Ovary (tissue), 9 donors: ENCODE data around the gene CDH22. TPM values are rescaled to one million over a fixed set of nuclear protein-coding genes. Genes with fewer than 3 reads are reported as not detected.

Experiments
- DNase-seq, 5 donors: peaks; one replicate each; pipeline ENCODE4 v3.0.0-alpha.2; 2019 to 2020
- H3K27ac ChIP-seq, 2 donors: fragments of 200-600 bp; one replicate each; pipeline versions ENCODE4 v1.5.1 to v1.8.0; 2019 to 2022
- H3K27me3 ChIP-seq: fragments of 200-600 bp; one replicate; pipeline ENCODE4 v1.8.0; 2022
- H3K36me3 ChIP-seq: fragments of 200-600 bp; sonication (generic); one replicate; pipeline ENCODE4 v1.5.1; 2019
- H3K4me1 ChIP-seq: one replicate; pipeline ENCODE4 v1.8.1; 2013; ENCODE audit warnings: mild to moderate bottlenecking, moderate library complexity; ENCODE audit not compliant: insufficient read depth
- H3K4me3 ChIP-seq: fragments of 200-600 bp; sonication (generic); one replicate; pipeline ENCODE4 v1.5.1; 2017
- H3K9me3 ChIP-seq, 2 donors: fragments of 200-600 bp in 1 of 2; sonication (generic) in 1 of 2; one replicate each; pipeline versions ENCODE4 v1.5.1 to v1.8.1; 2013 to 2019; ENCODE audit warnings: mild to moderate bottlenecking in 1 of 2, moderate library complexity in 1 of 2
- EP300 ChIP-seq: sonication (generic); formaldehyde crosslinking; IDR thresholded peaks from one replicate; pipeline ENCODE4 v1.6.1; 2017; ENCODE audit warnings: antibody characterized with exemption
- POLR2A ChIP-seq: fragments of 450-650 bp; IDR thresholded peaks from one replicate; pipeline ENCODE4 v1.6.1; 2017; ENCODE audit warnings: antibody characterized with exemption, mild to moderate bottlenecking, moderate library complexity
- WGBS, 3 donors: extraction: QIAGEN DNeasy Blood & Tissue Kit in 1 of 3; methylation state at CpG; one replicate each; pipeline versions ENCODE4 v1.1.5 to v1.1.7; 2013 to 2017; 5-methylcytosine and 5-hydroxymethylcytosine counted together
- intact Hi-C, 4 donors: fragments of 100-400 bp; cut with DNase I; formaldehyde crosslinking; loops; one replicate each; pipeline versions ENCODE4 v1.11.0 to v1.15.1; 2022 to 2023
- polyA plus RNA-seq, 2 donors: library from polyadenylated mRNA; stranded (reverse); fragments of 200-250 nt in 1 of 2; fragments of 350-450 nt in 1 of 2; fragmentation: Illumina TruSeq in 1 of 2; extraction: RNeasy Lipid Tissue Mini Kit (QIAGEN cat#74804) in 1 of 2; gene quantifications; one replicate each; pipeline ENCODE4 v1.2.3, GENCODE V29; 2013 to 2014
- total RNA-seq, 7 donors: library from RNA; depleted of rRNA in 2 of 7; stranded (reverse); fragments of >200 nt in 2 of 7; fragmentation: NEBNext Ultra II Directional in 3 of 7; extraction: Animal tissue kit (Norgen Biotek cat#: 25700) in 3 of 7; gene quantifications; one replicate each; pipeline versions ENCODE4 v1.1.0 to v1.2.4, GENCODE V29; 2016 to 2023
- TF ChIP-seq, protein P1 (sequence below), 3 donors: fragments of 450-650 bp in 2 of 3; fragments of 200-600 bp in 1 of 3; IDR thresholded peaks; one replicate each; pipeline versions ENCODE4 v1.5.1 to v1.8.0; 2016 to 2022; ENCODE audit warnings: antibody characterized with exemption in 3 of 3, mild to moderate bottlenecking in 1 of 3
- donor health status: DM: no; HTN: no; CAD: no; lungs with moderate emphysema.
- donor health status: DM: no; HTN: no; CAD: no.
- donor health status: Bipolar disorder and iron deficiency.
- donor health status: DM: yes; HTN: yes; CAD: no.
- donor health status: DM: no; HTN: no; CAD: no.
- donor health status: DM: yes; HTN: yes; CAD: no.

The CDH22 gene
- total and polyA plus RNA-seq, 9 donors: 0.10 to 1.5 (median 0.36) TPM

DNA sequence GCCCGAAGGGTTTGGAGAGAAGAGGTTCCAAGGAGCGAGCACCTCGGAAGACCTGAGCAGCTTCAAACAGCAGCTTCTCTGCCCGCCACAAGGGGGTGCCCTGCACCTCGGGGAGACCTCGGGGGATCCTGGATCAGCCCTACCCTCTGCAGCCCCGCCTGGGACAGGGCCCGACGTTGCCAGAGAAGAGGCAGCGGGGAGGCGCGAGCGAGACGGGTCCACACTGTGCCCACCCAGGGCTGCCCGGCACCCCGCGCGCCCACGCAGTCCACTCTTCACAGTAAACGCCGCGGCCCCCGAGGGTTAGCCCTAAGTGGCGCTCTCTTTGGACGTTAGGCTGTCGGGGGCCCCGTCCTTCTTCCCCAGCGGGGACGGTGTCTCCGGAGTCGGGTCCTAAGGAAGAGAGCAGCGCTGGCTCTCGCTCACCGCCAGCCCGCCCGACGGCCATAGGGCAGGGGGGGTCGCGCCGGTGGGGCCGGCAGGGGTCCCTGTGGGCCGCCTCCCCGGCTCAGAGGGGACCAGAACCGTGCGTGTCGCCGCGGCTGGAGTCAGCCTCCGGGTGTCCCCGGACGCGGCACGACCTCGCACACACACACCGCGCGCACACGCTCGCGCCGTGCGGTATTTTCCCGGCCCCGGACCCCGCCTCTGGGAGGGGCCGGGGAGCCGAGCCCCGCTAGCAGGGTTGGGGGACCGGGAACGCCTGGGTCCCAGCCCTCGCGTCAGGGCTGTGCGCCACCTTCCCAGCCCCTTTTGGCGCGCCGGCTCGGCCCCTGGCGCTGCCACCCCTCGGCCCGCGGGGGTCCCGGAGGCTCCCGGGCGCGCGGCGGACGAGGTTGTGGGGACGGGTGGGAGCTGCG is 929 bp downstream of the CDH22 start:
- H3K27me3 ChIP-seq: no peaks in the 10 kb centered on the region

DNA sequence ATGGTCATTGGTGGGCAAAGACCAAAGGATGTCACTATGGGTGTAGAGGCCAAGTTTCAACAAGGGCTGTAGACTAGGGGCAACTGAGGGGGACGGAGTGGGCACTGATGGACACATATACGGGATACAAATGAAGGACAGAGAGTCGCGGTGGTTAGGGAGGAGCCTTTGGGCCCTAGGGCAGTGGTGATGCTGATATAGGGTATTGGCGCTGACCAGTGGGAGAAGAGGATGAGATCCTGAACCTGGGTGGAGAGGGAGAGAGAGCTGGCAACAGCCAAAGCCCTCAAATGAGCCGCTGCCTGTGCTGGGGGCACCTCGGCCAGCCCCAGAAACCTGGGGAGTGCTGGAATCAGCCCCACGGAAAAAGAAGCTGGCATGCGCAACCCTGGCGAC is 1.6 kb downstream of the CDH22 start:
- no peak for DNase-seq
- Histone ChIP-seq H3K36me3 (no peaks in the 10 kb centered on the region), H3K4me3 (no peak overlapping the region), H3K4me1 (no peaks in the 10 kb centered on the region), H3K9me3 (no peaks in the 10 kb centered on the region), H3K27me3 (no peaks in the 10 kb centered on the region), H3K27ac (no peak overlapping the region)
- 23 to 33% (median 23%) methylated on average over 10 of the region's 10 CpGs for WGBS, 3 donors
- intact Hi-C loops: loop anchor here in 3 of 4 donors (5.0 to 10.0 kb wide), 3 partner anchors 164 to 174 kb away; no protein-coding TSS in a partner anchor
- TF ChIP-seq, protein P1, sequence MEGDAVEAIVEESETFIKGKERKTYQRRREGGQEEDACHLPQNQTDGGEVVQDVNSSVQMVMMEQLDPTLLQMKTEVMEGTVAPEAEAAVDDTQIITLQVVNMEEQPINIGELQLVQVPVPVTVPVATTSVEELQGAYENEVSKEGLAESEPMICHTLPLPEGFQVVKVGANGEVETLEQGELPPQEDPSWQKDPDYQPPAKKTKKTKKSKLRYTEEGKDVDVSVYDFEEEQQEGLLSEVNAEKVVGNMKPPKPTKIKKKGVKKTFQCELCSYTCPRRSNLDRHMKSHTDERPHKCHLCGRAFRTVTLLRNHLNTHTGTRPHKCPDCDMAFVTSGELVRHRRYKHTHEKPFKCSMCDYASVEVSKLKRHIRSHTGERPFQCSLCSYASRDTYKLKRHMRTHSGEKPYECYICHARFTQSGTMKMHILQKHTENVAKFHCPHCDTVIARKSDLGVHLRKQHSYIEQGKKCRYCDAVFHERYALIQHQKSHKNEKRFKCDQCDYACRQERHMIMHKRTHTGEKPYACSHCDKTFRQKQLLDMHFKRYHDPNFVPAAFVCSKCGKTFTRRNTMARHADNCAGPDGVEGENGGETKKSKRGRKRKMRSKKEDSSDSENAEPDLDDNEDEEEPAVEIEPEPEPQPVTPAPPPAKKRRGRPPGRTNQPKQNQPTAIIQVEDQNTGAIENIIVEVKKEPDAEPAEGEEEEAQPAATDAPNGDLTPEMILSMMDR (IDR thresholded peaks at IDR 0.05): no peak
- TF ChIP-seq EP300 (no peak), POLR2A (no peak)

More for the DNA sequence above, 929 bp downstream of the CDH22 start:
- intact Hi-C loops: loop anchor here in 3 of 4 donors (5.0 to 10.0 kb wide), 3 partner anchors 165 to 175 kb away; no protein-coding TSS in a partner anchor
- H3K4me1 ChIP-seq: no peaks in the 10 kb centered on the region
- H3K9me3 ChIP-seq: no peaks in the 10 kb centered on the region
- peak in 4 of 5 donors; percentile 22 to 49 (median 30) for DNase-seq
- H3K4me3 ChIP-seq: peak overlapping the region; percentile 20
- no peaks in the 10 kb centered on the region for H3K36me3 ChIP-seq
- H3K27ac ChIP-seq: no peak overlapping the region
- 0 to 2% (median 1%) methylated on average over 45 to 90 of the region's 90 CpGs for WGBS, 3 donors
- TF ChIP-seq EP300 (no peak), POLR2A (no peak)
- TF ChIP-seq, protein P1 (IDR thresholded peaks at IDR 0.05): peak in 2 of 3 donors; percentile 16 to 19

DNA sequence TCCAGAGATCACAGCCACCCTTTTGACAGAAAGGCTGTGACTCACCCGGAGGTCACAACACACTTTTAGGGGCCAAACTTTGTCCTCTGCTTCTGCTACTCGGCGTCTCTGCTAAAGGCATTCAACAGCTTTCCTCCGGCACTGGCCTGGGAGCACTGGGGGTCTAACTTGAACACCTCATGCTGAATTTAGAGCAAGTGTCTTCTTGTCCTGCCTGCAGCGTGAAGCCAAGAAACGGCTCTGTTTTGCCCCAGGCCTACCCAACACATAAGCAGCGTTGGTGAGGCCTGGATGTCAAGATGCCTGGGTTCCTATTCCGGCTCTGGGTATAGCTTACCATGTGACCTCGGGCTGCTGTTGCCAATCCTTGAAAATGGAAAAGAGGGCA is 2.3 kb downstream of the CDH22 start:
- Histone ChIP-seq H3K4me3 (no peak overlapping the region), H3K27ac (no peak overlapping the region), H3K36me3 (no peaks in the 10 kb centered on the region), H3K4me1 (no peaks in the 10 kb centered on the region), H3K9me3 (no peaks in the 10 kb centered on the region), H3K27me3 (no peaks in the 10 kb centered on the region)
- WGBS, 3 donors: 47 to 62% (median 59%) methylated on average over 9 of the region's 9 CpGs
- no peak for DNase-seq
- intact Hi-C loops: loop anchor here in 3 of 4 donors (5.0 to 10.0 kb wide), 3 partner anchors 164 to 174 kb away; no protein-coding TSS in a partner anchor
- TF ChIP-seq EP300 (no peak), POLR2A (no peak)
- TF ChIP-seq, protein P1 (IDR thresholded peaks at IDR 0.05): no peak

DNA sequence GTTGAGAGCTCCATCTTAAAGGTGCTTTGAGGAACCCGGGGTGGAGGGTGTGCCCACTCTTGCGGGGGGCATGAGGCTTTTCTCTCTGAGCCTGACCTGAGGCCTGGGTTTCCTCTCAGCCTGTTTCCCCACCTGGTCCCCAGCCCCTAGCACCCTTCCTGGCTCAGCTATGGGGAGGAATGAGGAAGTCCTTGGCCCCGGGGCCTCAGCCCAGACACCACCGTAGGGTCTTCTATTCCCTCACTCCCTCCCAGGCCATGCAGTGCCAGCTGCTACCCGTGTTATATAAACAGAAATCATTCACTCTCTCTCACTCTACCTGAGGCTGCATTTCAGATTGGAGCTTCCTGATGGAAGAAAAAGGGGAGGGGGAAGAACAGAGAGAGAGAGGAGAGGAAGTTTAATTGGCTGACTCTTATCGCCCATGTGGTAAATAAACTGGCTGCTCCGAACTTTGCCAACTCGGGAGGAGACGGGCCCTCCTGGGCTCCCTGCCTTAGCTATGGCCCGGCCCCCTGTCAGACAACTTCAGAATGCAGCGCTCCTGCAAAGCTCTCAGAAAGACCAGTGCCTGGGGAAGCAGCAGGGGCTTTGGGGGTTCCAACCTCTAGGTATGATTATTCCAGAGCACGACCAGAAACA is 2.8 kb downstream of the CDH22 start:
- Histone ChIP-seq H3K4me3 (no peak overlapping the region), H3K36me3 (no peaks in the 10 kb centered on the region), H3K27me3 (no peaks in the 10 kb centered on the region), H3K4me1 (no peaks in the 10 kb centered on the region), H3K27ac (no peak overlapping the region), H3K9me3 (no peaks in the 10 kb centered on the region)
- intact Hi-C loops: loop anchor here in 3 of 4 donors (5.0 to 10.0 kb wide), 3 partner anchors 163 to 173 kb away; no protein-coding TSS in a partner anchor
- no peak for TF ChIP-seq EP300
- TF ChIP-seq, protein P1 (IDR thresholded peaks at IDR 0.05): no peak
- no peak for TF ChIP-seq POLR2A
- 12 to 23% (median 14%) methylated on average over 12 of the region's 12 CpGs for WGBS, 3 donors
- DNase-seq: no peak
